Sigmoid colon (tissue), 3 donors: ENCODE results near the gene PLXNA4.

Experiments
- CTCF ChIP-seq, 4 experiments: fragments of 450-650 bp in 3 of 4; fragments of 200-600 bp in 1 of 4; IDR thresholded peaks; one replicate each; pipeline ENCODE4 v1.5.1; 2016 to 2019; ENCODE audit warnings: antibody characterized with exemption in 4 of 4, mild to moderate bottlenecking in 3 of 4, moderate library complexity in 2 of 4
- POLR2A ChIP-seq, 2 donors: fragments of 450-650 bp; IDR thresholded peaks; one replicate each; pipeline ENCODE4 v1.6.1; 2016; ENCODE audit warnings: antibody characterized with exemption in 2 of 2, mild to moderate bottlenecking in 2 of 2, moderate library complexity in 2 of 2

- TF ChIP-seq CTCF (IDR thresholded peaks at IDR 0.05), result no peak
- no peak for TF ChIP-seq POLR2A (IDR thresholded peaks at IDR 0.05)
Measured at GRCh38 chr7:132213583-132213982, 362.7 kb downstream of the PLXNA4 start.
